Activated CD4-positive, alpha-beta T cell treated with anti-CD3 and anti-CD28 coated beads, Interleukin-2, amount 50 U/mL, for 24 hours (primary cell): ENCODE data around the gene BTBD9.

Experiments
- DNase-seq, 2 donors: peaks; one replicate each; pipeline ENCODE4 v3.0.0-alpha.2; 2020; ENCODE audit warnings: low read depth in 1 of 2, low spot score in 1 of 2

BTBD9 gene

DNA sequence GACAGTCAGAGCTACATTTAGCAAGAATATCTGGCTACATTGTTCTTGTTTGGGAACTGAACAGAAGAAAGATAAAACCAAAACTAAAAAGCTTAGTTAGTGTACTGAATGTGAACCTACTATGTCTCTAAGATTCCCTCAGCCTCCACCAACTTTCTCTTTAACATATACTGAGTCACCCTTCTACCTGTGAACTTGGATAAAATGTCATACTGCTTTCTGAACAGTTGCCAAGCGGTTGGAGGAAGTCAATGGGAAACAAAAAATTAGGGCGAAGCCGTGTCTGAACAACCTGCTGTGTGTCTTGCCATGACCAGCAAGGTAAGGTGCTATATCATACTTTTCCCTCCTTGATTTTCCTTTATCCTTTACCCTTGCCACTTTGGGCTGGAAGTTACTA lies 243.5 kb downstream of the BTBD9 start:
- DNase-seq: no peak

DNA sequence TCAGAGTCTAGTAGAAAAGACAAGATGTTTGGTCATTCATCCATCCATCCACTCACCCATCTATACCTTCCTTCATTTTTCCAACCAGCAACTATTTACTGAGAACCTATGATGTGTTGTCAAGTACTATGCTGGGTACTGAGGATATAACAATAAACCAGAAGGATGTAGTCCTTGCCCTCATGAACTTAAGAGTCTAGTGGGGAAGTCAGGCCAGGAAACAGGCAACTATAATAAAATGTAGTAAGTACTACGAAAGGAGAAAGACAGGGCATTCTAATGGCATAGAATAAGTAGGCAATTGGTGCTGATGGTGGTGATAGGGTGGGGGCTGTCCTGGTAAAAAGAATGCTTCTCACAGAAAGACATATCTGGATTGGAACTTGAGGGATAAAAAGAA lies 245.7 kb downstream of the BTBD9 start:
- no peak for DNase-seq

DNA sequence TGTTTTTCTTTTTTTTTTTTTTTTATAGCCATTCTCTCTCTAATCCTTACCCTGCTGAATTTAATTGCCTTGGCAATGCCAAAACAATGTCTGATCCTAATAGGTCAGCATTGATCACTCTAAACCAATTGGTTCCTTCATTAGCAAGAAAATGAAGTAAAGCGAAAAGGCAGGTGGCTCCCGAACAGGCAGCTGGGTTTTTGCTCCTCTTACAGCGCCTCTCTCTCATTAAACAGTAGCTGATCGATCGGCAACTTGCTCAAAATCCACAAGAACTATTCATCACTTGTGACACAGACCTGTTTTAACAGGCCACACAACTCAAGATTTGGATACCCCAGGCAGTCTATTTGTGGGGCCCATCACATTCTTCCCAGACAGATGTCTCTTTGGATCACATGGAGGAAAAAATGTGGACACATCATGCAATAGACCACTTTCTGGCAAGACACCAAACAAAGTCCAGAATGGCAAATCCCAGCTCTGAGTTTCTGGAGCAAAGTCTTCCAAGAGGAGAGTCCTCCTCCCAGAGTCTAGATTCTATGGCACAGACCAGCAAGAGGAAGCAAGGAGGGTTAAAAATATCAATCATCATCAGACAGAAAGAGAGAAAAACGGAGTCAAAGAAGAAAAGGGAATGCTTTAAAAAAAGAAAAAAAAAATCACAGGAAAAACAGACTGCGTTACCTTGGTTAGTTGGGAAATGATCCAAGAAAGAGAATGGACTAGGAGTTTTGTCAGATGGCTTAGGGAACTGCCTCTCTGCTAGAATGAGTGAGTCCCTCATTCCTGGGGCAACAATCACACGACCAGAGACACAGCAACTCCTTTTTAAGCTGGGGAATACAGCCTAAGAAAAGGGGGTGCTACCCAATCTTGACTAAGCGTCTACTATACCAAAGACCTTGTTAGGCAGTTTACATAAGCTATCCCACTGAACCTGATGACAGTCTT lies 247.8 kb downstream of the BTBD9 start:
- DNase-seq: no peak

DNA sequence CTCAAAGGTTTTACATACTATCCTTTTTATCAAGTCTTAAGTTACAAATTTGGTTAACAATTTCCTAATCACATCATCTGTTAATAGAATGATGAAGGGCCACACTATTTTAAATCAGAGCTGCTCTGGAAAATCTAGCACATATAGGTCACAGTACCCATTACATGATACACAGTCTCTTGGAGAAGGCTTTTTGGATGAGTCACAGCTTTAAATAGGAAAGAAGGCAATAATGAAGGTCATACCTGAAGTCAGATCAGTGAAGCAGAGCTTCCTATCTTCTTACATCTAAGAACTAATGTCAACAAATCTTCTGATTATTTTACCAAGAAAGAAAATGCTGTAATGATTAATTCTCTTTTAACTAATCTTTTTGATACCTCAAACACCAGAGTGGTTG lies 248.5 kb downstream of the BTBD9 start:
- no peak for DNase-seq

DNA sequence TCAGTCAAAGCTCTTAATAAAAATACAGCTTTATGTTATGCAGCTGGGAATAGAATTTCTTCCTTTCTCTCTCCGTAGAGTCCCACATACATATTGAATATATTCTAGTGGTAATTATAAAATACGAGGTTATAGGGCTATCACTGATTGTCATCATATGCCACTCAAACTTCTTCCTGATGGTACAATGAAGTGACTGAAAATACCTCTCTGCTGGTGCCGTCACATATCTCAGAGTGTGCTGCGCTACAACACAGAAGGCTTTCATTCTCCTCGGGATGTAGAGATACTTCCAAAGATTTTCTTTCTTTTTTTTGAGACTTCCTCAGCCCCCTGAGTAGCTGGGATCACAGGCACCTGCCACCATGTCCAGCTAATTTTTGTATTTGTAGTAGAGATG lies 249.9 kb downstream of the BTBD9 start:
- no peak for DNase-seq

DNA sequence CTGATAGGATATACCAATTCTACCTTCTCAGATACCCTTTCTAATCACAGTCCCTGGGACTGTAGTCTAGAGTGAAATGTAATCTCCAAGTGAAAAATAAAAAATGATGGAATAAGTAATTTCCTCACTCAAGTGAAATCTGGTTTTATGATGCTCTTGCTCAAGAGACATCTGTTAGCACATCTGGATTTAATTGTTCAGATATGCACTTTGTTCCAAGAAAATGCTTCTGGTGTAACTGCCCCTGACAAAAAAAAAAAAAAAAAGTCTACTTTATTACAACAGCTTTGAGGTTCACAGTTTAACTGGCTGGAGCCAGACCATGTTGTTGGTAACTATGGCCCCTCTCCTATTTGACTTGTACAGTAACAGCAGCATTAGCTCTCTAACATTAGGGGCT lies 251.8 kb downstream of the BTBD9 start:
- no peak for DNase-seq

DNA sequence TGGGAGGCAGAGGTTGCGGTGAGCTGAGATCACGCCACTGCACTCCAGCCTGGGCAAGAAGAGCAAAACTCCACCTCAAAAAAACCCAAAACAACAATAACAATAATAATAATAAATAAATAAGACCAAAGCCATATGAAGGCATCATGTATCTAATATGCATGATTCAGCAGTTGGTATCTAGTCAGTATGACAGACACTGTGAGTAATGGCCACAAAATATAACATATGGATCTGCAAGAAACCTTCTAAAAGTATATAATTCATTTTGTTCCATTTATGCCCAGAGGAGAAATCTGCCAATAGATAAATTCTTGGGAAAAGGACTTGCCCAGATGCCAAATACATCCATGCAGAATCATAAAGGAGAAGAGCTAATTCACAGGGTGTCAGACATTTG lies 252.3 kb downstream of the BTBD9 start:
- DNase-seq: no peak

DNA sequence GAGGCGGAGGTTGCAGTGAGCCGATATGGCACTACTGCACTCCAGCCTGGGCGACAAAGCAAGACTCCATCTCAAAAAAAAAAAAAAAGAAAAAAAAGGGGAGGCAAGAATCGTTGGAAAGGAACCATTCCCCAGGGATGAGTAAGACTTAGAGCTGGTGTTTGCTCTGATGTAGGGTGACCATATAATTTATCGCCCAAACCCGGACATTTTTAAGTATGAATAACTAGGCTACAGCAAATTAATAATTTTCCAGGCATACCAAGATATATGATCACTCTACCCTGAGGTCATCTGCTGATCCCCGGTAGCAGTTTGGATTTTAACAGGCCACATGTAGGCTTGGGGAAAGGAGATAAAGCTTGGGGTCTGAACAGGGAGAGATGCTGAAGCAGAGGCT lies 260.9 kb downstream of the BTBD9 start:
- DNase-seq: no peak

DNA sequence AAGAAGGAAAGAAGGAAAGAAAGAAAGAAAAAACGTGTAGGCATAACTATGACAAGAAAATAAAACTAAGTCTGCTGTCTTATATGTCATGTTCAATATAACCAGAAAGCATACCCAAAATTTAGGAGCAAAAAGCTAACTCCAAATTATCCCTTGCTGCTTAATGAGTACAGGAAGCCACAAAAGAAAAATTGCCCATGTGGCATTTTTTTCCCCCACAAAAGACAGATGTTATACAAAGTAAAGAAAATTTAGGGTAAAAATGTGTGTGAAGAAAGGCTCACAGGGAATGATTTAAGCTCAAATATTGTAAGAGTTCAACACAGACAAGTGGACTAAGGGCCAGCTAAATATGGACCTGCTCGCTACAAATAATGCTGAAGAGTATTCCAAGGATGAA lies 263.8 kb downstream of the BTBD9 start:
- no peak for DNase-seq

DNA sequence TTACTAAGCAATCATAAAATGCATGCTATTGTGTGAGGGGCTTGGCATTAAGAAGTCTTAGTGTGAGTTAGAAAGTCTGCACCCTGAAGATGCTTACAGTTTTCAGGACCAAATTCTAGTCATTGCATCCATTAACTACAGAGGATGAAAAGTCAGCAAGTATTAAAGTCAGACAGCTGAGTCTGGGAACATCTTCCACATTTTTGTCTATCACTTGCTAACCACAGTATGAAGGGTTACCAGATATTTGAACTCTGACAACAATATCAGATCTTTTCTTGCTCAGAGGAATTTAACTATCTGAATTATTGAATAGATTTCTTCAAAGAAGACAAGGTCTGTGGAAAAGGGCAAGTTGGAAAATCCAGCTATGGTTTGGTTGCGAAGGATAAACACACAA lies 264.4 kb downstream of the BTBD9 start:
- DNase-seq: no peak

DNA sequence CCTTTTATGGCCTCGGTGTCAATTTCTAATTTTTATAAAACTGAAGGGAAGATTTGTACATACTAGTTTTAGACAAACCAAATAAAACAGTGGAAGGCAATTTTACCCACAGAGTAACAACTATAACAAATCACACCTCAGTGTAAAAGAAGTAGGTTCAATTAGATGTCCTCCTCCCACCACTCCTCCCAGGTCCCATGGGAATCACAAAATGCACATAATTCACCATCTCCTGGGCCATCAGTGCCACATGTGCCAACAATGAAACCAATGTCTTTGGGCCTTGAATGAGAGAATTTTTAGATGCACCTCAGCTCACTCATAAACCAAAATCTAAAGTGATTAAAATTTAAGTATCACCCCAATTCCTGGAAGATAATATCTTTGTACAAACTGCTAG lies 267.8 kb downstream of the BTBD9 start:
- DNase-seq: no peak

DNA sequence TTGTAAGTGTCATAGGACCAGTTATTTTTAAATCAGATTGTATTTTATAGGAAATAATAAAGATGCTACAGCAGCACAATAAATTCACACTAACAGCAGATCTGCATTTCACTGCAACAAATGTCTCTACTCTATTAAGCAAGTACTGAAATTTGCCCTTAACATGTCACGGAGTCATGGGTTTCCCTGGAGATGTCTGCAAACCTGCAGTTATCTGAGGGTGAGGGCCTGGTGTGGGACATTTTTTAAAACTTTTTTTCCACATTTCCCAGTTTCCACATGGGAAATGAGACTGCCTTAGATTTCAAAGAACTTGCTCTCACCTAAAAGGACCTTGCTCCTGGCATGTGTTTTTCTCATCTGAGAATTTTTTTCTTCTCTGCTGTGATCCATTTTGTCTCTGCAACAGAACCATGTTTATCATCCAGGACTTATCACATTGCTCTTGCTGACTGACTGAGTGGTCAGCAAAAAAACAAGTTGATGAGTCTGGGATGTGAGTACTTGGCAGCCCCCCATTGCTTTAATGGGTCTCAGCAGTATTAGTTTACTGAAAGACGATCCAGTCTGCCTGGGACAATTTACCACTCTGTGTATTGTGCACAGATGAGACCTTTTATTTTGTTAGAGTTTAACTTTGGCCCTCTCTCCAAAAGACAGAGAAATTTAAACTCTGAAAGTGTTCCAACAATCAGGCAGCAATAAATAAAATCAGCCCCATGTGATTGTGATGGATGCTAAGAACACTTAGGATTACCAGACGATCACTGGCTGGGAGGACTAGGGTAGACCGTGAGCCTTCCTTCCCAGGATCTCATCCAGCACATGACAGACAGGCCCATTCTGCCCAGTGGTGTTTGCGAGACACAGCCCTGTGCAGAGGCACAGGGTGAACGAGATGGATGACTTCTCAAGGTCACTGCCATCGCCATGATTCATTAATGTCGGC lies 268.8 kb downstream of the BTBD9 start:
- no peak for DNase-seq

DNA sequence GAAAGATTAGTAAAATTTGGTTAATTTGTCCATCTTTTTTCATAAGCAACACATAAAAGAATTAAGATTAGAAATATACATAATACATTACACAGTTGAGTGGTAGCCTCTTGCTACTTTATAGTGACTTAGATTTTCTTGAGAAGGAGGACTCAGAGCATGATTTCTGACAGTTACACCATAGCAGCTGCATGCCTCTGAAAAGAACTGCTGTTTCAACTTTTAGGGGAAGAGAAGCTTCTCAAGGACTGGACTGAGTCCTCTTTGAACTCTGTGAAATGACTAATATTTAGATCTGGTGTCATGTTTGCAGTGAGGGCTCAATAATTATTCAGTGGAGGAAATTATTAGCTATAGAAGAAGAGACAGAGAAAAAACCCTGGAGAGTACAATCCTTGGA lies 272.5 kb downstream of the BTBD9 start:
- DNase-seq: no peak

DNA sequence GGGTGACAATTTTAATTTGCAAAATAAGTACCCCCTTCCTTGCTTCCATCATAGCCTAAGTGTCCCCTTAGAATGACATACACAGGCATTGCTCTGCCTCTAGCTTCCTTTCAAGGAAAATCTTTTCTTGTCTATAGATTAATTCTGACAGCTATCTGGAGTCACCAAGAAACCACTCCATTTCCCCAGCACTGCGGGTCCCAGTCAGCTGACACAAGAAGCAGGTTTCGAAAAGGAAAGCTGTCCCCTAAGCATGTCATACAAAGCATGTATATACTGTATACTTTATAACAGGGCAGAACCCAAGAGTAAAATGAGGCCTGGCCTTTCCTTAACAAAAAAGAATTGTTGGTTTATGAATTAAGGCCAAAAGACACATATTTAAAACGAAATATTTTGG lies 273.5 kb downstream of the BTBD9 start:
- no peak for DNase-seq

DNA sequence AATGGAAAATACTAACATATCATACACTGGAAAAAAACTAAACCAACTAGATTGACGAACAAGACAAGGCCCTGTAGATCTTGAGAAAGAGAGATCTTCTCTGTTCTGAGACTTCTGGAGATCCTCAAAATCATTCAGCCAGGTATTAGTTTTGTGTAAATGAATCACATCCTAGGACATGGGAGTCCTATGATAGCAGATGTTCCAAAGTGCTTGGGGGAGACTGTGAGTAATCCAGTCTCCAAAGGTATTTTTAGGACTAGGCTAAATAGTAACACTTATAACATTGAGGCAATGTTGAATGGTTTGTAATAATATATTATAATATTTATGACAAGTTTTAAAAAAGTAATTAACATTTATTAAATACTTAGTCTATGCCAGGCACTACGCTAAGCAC lies 275.0 kb downstream of the BTBD9 start:
- no peak for DNase-seq

DNA sequence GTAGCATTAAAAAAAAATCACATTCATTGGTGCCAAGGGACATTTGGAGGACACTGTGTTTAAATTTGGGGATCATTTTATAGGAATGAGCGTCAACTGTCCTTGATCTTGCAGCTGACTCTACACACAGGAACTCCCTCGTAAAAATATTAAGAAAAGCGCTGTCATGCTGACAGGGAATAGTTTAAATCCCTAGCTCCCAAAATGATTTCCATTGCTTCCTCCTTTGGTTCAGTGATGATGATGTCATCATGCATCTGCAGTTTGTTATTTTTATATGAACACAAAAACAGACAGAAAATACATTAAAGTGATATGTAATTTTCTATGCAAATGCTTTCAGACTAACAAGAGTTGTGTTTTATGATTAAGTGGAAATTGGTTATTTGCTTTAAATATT lies 275.6 kb downstream of the BTBD9 start:
- DNase-seq: no peak

DNA sequence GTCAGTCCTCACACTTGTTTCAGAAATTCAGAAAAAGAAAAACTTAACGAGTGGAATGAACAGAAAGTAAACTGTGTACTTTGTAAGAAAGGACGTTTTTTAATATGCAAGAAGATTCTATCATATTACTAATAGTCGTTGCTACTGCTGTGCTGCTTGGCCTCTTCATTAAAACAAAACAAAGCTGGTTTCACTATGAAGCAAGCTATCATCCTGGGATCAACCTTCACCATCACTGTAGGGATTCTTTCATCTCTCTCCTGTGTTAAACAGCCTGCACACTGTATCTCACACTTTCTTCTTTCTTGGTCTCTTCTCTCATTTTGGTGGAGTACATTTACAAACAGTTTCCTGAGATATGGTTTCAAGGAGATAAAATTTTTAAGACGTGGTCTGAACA lies 284.2 kb downstream of the BTBD9 start:
- no peak for DNase-seq

DNA sequence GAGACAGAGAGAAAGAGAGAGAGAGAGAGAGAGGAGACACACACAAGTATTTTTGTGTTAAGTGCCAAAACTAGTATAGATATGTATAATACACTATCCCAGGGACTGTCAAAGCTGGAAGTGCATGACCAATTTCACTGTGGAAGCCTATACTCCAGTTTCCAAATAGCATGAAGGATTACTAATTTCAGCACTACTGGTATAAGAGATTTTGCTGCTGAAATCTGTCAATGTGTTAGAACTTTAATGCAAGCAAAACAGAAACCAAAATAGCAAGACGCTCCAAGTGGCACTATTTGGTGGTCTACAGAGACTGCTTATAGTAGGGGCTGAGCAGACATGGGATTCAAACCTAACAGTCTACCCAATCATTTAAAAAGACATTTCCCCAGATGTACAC lies 284.8 kb downstream of the BTBD9 start:
- DNase-seq: no peak

DNA sequence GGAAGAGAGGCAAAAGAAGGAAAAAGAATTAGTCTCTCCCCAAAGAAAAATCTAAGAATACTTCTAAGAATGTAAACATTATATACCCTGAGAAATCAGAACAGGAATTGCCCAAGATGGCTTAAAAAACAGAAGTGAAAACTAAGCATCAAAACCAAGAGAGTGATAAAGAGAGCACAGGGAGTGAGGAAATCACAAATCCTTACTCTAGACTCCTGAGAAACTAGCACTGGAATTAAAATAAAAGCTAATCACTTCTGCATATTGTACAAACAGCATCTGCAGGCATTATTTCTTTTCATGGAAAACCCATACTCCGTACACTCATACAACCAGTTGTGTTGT lies 285.7 kb downstream of the BTBD9 start:
- no peak for DNase-seq

DNA sequence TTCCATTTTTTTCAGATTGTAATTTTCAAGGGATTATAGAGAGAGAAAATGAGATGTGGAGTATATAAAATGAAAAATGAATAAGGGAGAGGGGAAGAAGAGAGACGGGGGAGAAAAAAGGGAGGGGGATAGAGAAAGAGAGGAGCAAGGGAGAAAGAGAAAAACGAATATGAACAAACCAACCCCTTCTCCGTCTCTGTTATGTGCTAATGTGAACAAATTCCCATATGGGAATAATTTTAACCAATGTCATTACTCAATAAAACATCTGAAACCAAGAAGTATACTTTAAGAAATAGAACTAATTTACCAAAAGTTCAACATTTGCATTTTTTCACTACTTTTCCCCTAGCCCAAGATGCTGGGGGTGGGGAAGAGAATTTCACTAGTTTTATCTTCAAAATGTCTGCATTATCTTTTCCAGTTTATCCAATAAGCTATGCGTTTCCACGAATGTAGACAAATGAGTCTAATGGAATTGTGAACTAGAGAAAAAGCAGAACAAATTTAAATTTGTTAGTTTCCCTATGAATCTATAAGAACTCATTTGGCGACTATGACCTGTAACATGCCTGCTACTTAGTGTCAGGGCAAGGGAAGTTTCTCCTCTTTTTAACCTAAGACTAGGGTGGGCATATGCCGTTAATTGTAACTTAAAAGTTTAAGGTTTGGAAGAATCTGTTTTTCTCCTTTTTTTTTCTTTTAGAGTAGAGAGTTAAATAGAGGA lies 286.3 kb downstream of the BTBD9 start:
- no peak for DNase-seq

DNA sequence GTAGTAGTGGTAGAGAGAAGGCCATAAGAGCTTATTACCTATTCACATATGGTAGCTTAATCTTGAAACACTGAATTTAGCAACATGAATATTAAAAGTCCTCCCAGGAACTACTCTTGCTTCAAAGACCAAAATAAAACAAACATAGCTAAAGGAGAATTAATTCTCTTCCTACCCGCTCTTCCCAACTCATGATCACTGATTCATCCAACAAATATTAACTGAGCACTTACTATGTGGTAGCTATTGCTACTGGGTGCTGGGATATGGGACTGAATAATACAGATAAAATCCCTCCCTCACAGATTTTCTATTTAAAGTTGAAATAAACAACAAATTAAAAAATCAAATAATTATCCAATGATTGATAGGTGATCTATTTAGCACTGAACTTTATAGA lies 287.1 kb downstream of the BTBD9 start:
- no peak for DNase-seq

DNA sequence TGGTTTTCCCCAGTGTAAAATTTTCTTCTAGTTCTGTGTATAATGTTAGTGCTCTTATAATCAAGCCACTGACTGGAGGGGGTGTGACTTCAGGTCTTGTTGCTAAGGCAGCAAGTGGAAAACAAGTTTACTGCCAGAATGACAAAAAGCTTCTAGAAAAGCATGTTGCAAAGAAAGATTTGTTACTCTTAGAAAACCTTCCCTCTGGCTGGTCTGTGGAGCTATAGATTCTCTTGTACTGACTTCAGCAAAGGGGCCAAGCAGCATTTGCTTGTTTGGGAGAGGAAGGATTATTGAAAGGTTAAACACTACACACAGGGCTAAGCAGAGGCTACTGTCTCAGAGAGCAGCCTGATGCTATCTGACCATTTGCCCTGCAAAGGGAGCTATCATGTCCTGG lies 288.8 kb downstream of the BTBD9 start:
- DNase-seq: no peak
